Prostate gland (tissue), 2 donors: Measurements from ENCODE around the gene GRHL1.

Experiments used
- POLR2AphosphoS5 ChIP-seq: sonication (generic); formaldehyde crosslinking; IDR thresholded peaks from one replicate; pipeline ENCODE4 v1.6.1; 2017; ENCODE audit warnings: antibody characterized with exemption
- TF ChIP-seq, protein P1 (sequence below), 4 experiments: fragments of 200-600 bp in 2 of 4; fragments of 450-650 bp in 2 of 4; sonication (generic) in 2 of 4; IDR thresholded peaks; 1 replicate in 3 of 4; 2 replicates in 1 of 4; pipeline ENCODE4 v1.5.1; 2016 to 2019; ENCODE audit warnings: antibody characterized with exemption in 4 of 4, mild to moderate bottlenecking in 2 of 4, moderate library complexity in 2 of 4

DNA sequence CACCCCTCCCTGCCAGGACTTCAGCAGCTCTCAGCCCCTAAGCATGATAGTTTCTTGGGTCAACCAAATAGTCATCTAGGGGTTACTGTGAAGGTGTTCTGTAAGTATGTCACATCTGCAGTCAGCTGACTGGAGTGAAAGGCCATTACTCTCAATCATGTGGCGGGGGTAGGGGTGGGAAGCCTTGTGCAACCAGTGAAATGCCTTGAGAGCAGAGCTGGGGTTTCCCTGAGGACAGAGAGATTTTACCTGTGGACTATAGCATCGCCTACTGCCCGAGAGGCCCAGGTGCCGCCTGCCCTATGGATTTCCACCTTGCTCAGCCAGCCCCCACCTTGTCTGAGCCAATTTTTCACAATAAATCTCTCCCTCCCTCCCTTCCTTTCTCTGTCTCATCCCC lies 71.0 kb downstream of the GRHL1 start:
- TF ChIP-seq, protein P1, sequence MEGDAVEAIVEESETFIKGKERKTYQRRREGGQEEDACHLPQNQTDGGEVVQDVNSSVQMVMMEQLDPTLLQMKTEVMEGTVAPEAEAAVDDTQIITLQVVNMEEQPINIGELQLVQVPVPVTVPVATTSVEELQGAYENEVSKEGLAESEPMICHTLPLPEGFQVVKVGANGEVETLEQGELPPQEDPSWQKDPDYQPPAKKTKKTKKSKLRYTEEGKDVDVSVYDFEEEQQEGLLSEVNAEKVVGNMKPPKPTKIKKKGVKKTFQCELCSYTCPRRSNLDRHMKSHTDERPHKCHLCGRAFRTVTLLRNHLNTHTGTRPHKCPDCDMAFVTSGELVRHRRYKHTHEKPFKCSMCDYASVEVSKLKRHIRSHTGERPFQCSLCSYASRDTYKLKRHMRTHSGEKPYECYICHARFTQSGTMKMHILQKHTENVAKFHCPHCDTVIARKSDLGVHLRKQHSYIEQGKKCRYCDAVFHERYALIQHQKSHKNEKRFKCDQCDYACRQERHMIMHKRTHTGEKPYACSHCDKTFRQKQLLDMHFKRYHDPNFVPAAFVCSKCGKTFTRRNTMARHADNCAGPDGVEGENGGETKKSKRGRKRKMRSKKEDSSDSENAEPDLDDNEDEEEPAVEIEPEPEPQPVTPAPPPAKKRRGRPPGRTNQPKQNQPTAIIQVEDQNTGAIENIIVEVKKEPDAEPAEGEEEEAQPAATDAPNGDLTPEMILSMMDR (IDR thresholded peaks at IDR 0.05), result no peak
- TF ChIP-seq POLR2AphosphoS5, result no peak
